HG03135 (cell line): ENCODE measurements around the gene CEP112.
"Not testable (repeated sequence)": the region's sequence is repeated elsewhere in the genome, so short reads cannot be mapped to it uniquely, and the experiment has no call there.

Experiments
- ATAC-seq: cut with Tn5 transposase; IDR thresholded peaks from one replicate; pipeline ENCODE4 v1.9.1; 2021; ENCODE audit warnings: mild to moderate bottlenecking, moderate library complexity; ENCODE audit not compliant: unreplicated experiment

Gene CEP112

GRCh38 chr17:65745241-65745640, 446.7 kb downstream of the CEP112 start:
- no peak for ATAC-seq

- no peak for ATAC-seq
These were observed 448.7 kb downstream of the CEP112 start for GRCh38 chr17:65743308-65743655.

GRCh38 chr17:65742403-65743307, 449.3 kb downstream of the CEP112 start:
- no peak for ATAC-seq

GRCh38 chr17:65741710-65742109, 450.2 kb downstream of the CEP112 start:
- no peak for ATAC-seq

GRCh38 chr17:65739034-65739433, 452.9 kb downstream of the CEP112 start:
- no peak for ATAC-seq

- no peak for ATAC-seq
These were observed 454.5 kb downstream of the CEP112 start for GRCh38 chr17:65737451-65737850.

GRCh38 chr17:65733314-65733713, 458.6 kb downstream of the CEP112 start:
- ATAC-seq = no peak

- ATAC-seq = not testable (repeated sequence)
These were observed 459.3 kb downstream of the CEP112 start for GRCh38 chr17:65732667-65733066.

GRCh38 chr17:65730711-65731169, 461.2 kb downstream of the CEP112 start:
- ATAC-seq = no peak

- ATAC-seq = no peak
These were observed 462.7 kb downstream of the CEP112 start for GRCh38 chr17:65729207-65729606.

GRCh38 chr17:65727832-65728231, 464.1 kb downstream of the CEP112 start:
- ATAC-seq = no peak

- no peak for ATAC-seq
These were observed 464.7 kb downstream of the CEP112 start for GRCh38 chr17:65727246-65727645.

- no peak for ATAC-seq
These were observed 468.3 kb downstream of the CEP112 start for GRCh38 chr17:65723431-65724151.

GRCh38 chr17:65718601-65719000, 473.3 kb downstream of the CEP112 start:
- ATAC-seq = no peak

GRCh38 chr17:65712383-65713267, 479.3 kb downstream of the CEP112 start:
- no peak for ATAC-seq

- no peak for ATAC-seq
These were observed 480.2 kb downstream of the CEP112 start for GRCh38 chr17:65711671-65712276.

GRCh38 chr17:65707780-65708179, 484.2 kb downstream of the CEP112 start:
- ATAC-seq = no peak

- no peak for ATAC-seq
These were observed 487.2 kb downstream of the CEP112 start for GRCh38 chr17:65704731-65705130.

- no peak for ATAC-seq
These were observed 488.0 kb downstream of the CEP112 start for GRCh38 chr17:65703891-65704290.

GRCh38 chr17:65699459-65699858, 492.5 kb downstream of the CEP112 start:
- no peak for ATAC-seq
